ENCODE results near the gene LYZL1. TPM values are rescaled to one million over a fixed set of nuclear protein-coding genes. Genes with fewer than 3 reads are reported as not detected.
"Not testable (repeated sequence)": the region's sequence is repeated elsewhere in the genome, so short reads cannot be mapped to it uniquely, and the experiment has no call there.

LYZL1 gene
- not detected in 2 replicates for total RNA-seq (ENCODE audit: low replicate concordance)

DNA sequence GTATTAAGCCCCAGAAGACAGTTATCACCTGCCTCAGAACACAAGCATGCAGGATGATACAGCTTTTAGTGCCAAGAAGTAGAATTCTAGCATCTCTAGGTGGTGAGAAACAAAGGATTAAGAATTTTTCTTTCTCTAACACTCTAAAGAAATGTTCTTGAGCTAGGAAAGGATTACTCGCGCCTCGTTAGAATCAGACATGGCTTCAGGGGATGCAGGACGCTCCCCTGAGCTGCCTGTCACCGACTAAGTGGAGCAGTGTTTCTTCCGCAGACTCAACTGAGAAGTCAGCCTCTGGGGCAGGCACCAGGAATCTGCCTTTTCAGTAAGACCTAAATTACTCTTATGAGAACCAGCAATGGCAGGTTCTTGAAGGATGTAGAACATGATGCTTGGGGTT lies at the start of gene LYZL1:
LYZL1 (plus strand) TSS at position 165 of the 400 bp plus-strand sequence. CDS start 2,798 bp downstream, outside the sequence.
- not testable (repeated sequence) for DNase-seq (ENCODE audit: low read depth)

DNA sequence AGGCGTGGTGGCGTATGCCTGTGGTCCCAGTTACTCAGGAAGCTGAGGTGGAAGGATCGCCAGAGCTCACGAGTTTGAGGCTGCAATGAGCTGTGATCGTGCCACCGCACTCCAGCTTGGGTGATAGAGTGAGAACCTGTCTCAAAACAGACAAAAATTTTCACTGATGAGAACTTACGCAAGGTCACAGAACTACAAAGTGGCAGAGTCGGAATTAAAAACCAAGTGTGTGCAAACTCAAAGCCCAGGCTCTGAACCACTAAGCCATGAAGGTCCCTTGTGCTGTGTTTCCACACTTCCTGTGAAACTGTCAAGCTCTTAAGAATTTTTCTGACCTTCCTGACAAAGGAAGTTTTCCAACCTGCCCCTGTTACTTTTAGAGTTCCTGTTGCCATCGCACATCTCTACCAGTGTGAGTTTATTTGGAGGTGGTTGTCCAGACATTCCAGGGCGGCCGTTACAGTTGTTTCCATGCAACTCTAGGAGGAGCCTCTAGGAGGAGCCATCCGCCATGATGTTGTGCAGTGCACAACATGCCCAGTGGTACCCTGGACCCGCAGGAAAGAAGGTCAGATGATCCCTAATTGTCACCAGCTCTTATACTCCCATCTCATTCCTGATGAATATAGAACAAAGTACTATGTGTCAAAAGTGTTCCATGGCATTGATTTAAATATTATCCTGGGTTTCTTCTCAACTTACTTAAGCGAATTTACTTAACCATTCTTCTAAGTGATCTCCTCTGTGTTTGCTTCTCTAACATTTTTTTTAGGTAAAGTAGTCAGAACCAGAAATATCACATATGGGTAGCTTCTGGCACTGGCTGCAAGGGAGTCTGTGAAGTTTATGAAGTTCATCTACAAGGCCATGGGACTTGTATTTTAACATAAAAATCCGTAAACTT lies 49.0 kb upstream of the LYZL1 start:
- TF ChIP-seq, protein P1, sequence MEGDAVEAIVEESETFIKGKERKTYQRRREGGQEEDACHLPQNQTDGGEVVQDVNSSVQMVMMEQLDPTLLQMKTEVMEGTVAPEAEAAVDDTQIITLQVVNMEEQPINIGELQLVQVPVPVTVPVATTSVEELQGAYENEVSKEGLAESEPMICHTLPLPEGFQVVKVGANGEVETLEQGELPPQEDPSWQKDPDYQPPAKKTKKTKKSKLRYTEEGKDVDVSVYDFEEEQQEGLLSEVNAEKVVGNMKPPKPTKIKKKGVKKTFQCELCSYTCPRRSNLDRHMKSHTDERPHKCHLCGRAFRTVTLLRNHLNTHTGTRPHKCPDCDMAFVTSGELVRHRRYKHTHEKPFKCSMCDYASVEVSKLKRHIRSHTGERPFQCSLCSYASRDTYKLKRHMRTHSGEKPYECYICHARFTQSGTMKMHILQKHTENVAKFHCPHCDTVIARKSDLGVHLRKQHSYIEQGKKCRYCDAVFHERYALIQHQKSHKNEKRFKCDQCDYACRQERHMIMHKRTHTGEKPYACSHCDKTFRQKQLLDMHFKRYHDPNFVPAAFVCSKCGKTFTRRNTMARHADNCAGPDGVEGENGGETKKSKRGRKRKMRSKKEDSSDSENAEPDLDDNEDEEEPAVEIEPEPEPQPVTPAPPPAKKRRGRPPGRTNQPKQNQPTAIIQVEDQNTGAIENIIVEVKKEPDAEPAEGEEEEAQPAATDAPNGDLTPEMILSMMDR (IDR thresholded peaks at IDR 0.05; ENCODE audit: insufficient read depth, low read length), result peak; percentile 58
- no peak overlapping the region for H3K4me3 ChIP-seq (ENCODE audit: low read depth, low read length)
- peak; percentile 23 for DNase-seq (ENCODE audit: low read depth)

More for the DNA sequence above, at the start of gene LYZL1:
- not testable (repeated sequence) for H3K4me3 ChIP-seq (ENCODE audit: low read depth, low read length)

DNA sequence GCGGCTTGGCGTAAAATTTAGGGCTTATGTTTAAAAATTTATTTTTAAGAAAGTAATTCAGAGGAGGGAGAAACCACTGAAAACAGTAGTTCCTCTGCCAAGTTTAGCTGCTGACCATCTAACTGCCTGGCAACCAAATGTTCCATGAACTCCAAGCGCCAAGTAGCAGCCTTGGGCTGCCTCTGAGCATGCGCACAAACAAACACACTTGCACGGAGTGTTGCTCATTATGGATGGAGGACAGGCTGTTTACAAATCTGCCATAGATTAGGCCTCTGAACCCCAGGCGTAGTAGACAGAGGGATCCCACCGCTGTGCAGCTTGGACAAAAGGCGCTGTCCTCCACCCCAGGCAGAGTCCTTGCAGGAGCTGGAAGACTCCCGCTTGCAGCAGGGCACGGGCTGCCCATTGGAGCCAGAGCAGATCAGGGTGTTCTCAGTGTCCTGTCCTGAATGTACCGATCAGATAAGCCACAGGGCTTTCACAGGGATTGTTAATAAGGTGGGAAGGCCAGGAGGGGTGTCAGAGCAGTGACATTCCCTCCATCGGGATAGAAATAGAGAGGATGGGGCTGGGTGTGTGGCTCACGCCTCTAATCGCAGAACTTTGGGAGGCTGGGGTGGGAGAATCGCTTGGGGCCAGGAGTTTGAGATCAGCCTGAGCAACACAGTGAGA lies 47.7 kb upstream of the LYZL1 start:
- TF ChIP-seq, protein P1 (IDR thresholded peaks at IDR 0.05; ENCODE audit: insufficient read depth, low read length), result no peak
- H3K4me3 ChIP-seq (ENCODE audit: low read depth, low read length), result no peak overlapping the region
- DNase-seq (ENCODE audit: low read depth), result no peak

DNA sequence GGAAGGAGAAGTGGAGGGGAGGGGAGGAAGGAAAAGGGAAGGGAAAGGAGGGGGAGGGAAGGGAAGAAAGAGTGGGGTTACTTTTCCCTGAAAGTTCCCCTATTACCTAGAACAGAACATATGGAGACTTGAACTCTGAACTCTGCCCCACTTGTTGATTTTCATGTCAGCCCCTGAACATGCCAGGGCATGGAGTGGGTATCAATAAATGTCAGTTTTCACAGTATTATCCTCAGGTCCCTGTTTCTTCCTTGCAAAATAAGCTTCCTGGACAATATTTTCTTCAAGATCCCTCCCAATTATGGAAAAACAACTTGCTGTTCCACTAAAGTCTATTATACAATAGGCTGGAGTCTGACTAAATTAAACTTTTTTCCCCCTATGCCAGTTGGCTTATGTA lies 46.9 kb upstream of the LYZL1 start:
- TF ChIP-seq, protein P1 (IDR thresholded peaks at IDR 0.05; ENCODE audit: insufficient read depth, low read length), result no peak
- DNase-seq (ENCODE audit: low read depth), result no peak
- H3K4me3 ChIP-seq (ENCODE audit: low read depth, low read length), result no peak overlapping the region

DNA sequence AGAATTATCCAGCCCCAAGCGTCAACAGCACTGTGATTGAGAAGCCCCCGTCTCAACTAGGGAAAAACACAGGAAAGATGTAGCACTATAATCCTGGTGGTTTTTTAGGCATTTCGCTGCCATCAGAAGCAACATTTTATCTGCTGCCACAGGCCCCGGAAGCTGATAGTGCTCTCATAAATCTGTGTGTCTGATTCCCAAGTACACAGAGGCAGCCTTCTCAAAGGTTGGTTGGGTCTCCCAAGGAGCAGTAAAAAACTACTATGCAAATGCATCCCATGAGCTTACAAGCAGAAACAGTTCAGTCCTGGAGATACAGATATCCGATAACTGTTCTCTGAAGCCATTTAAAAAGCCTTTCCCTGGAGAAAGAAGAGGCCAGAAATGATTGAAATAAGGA lies 45.8 kb upstream of the LYZL1 start:
- DNase-seq (ENCODE audit: low read depth), result no peak
- H3K4me3 ChIP-seq (ENCODE audit: low read depth, low read length), result no peak overlapping the region
- TF ChIP-seq, protein P1 (IDR thresholded peaks at IDR 0.05; ENCODE audit: insufficient read depth, low read length), result no peak

DNA sequence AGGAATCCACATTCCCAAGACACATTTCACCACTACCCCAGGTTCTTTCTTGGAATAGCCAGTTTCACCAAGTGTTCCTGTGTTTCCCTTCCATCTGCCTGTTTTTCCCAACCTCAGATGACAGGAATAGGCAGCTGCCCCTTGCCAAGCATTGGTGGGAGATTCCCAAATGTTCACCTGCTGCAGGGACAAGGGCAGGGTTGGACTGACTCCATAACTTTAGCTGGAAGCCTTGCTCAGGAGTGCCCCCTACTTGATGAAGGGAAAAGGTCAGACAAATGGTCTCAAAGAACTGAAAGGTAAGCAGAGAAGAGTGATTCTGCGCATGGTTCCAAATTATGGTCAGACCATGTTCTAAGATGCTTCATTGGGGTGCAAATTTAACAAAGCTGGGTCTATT lies 45.1 kb upstream of the LYZL1 start:
- TF ChIP-seq, protein P1 (IDR thresholded peaks at IDR 0.05; ENCODE audit: insufficient read depth, low read length), result peak; percentile 51
- no peak for DNase-seq (ENCODE audit: low read depth)
- no peak overlapping the region for H3K4me3 ChIP-seq (ENCODE audit: low read depth, low read length)

DNA sequence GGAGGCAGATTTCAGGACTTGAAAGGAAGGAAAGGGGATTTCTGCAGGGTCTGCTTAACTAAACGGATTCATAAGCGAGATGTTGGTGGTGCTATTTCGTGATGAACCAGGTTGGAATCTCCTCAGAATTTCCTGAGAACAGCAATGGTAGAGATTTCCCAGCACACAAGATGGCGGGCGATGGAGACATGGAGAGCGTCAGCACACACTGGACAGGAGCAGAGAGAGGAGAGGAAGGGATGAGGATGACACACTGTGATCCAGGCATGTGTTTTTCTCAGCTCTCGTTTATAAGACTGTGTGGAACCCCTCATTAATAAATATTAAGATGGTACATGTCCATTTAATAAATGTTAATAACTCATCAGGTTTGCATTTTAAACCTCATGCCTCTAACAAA lies 43.9 kb upstream of the LYZL1 start:
- DNase-seq (ENCODE audit: low read depth), result no peak
- no peak overlapping the region for H3K4me3 ChIP-seq (ENCODE audit: low read depth, low read length)
- TF ChIP-seq, protein P1 (IDR thresholded peaks at IDR 0.05; ENCODE audit: insufficient read depth, low read length), result no peak

Measured in fibroblast of the aortic adventitia (primary cell).